ENCODE data around the gene SNX24. TPM values are rescaled to one million over a fixed set of nuclear protein-coding genes. Genes with fewer than 3 reads are reported as not detected.
A peak's percentile ranks its signal among the peaks of the same experiment; 100 is the strongest.
"Not testable (repeated sequence)": the region's sequence is repeated elsewhere in the genome, so short reads cannot be mapped to it uniquely, and the experiment has no call there.

SNX24 gene
- total RNA-seq: 8.2 TPM

- peak; percentile 90 for ATAC-seq
- DNase-seq (ENCODE audit: low spot score): peak; percentile 93
Observed at GRCh38 chr5:122845229-122846050, at the start of gene SNX24. Gene SNX24, plus strand, starts transcription at chr5:122845613. Its CDS starts 21 bp downstream, at chr5:122845634.

GRCh38 chr5:122805481-122805880 lies 39.9 kb upstream of the SNX24 start:
- no peak for ATAC-seq

GRCh38 chr5:122810405-122810804 lies 35.0 kb upstream of the SNX24 start:
- no peak for DNase-seq (ENCODE audit: low spot score)
- ATAC-seq: no peak

More at GRCh38 chr5:122805481-122805880, 39.9 kb upstream of the SNX24 start:
- DNase-seq (ENCODE audit: low spot score): no peak

- ATAC-seq (no peak), DNase-seq (ENCODE audit: low spot score) (no peak)
Observed at GRCh38 chr5:122815218-122815767, 30.1 kb upstream of the SNX24 start.

- no peak for ATAC-seq
Observed at GRCh38 chr5:122816756-122817155, 28.7 kb upstream of the SNX24 start.

GRCh38 chr5:122831984-122832383 lies 13.4 kb upstream of the SNX24 start:
- ATAC-seq: peak; percentile 69

More at GRCh38 chr5:122816756-122817155, 28.7 kb upstream of the SNX24 start:
- DNase-seq (ENCODE audit: low spot score): no peak

GRCh38 chr5:122835681-122836080 lies 9.7 kb upstream of the SNX24 start:
- DNase-seq (ENCODE audit: low spot score) (no peak), ATAC-seq (no peak)

More at GRCh38 chr5:122831984-122832383, 13.4 kb upstream of the SNX24 start:
- no peak for DNase-seq (ENCODE audit: low spot score)

- ATAC-seq (no peak), DNase-seq (ENCODE audit: low spot score) (no peak)
Observed at GRCh38 chr5:122836947-122837346, 8.5 kb upstream of the SNX24 start.

GRCh38 chr5:122839731-122840130 lies 5.7 kb upstream of the SNX24 start:
- ATAC-seq (no peak), DNase-seq (ENCODE audit: low spot score) (no peak)

GRCh38 chr5:122842016-122842580 lies 3.3 kb upstream of the SNX24 start:
- no peak for ATAC-seq
- no peak for DNase-seq (ENCODE audit: low spot score)

GRCh38 chr5:122844136-122844909 lies 1.1 kb upstream of the SNX24 start:
- DNase-seq (ENCODE audit: low spot score) (no peak), ATAC-seq (peak; percentile 21)

GRCh38 chr5:122844910-122845228 lies 544 bp upstream of the SNX24 start:
- DNase-seq (ENCODE audit: low spot score): no peak

GRCh38 chr5:122846051-122846550 lies 688 bp downstream of the SNX24 start:
- no peak for DNase-seq (ENCODE audit: low spot score)
- ATAC-seq: no peak

More at GRCh38 chr5:122844910-122845228, 544 bp upstream of the SNX24 start:
- peak; percentile 15 for ATAC-seq

GRCh38 chr5:122847687-122848081 lies 2.3 kb downstream of the SNX24 start:
- DNase-seq (ENCODE audit: low spot score) (no peak), ATAC-seq (no peak)

- ATAC-seq (no peak), DNase-seq (ENCODE audit: low spot score) (no peak)
Observed at GRCh38 chr5:122849771-122850170, 4.4 kb downstream of the SNX24 start.

- ATAC-seq; DNase-seq (ENCODE audit: low spot score): not testable (repeated sequence)
Observed at GRCh38 chr5:122857538-122857937, 12.1 kb downstream of the SNX24 start.

GRCh38 chr5:122858451-122858850 lies 13.0 kb downstream of the SNX24 start:
- DNase-seq (ENCODE audit: low spot score): no peak
- ATAC-seq: no peak

GRCh38 chr5:122863240-122863639 lies 17.8 kb downstream of the SNX24 start:
- DNase-seq (ENCODE audit: low spot score): no peak
- no peak for ATAC-seq

- DNase-seq (ENCODE audit: low spot score) (peak; percentile 61), ATAC-seq (peak; percentile 93)
Observed at GRCh38 chr5:122863721-122864120, 18.3 kb downstream of the SNX24 start.

GRCh38 chr5:122864400-122864799 lies 19.0 kb downstream of the SNX24 start:
- ATAC-seq (no peak), DNase-seq (ENCODE audit: low spot score) (no peak)

- ATAC-seq: no peak
- no peak for DNase-seq (ENCODE audit: low spot score)
Observed at GRCh38 chr5:122864842-122865241, 19.4 kb downstream of the SNX24 start.

All from left lobe of liver (tissue), 2 donors.